ENCODE results near the gene MIAT. TPM values are rescaled to one million over a fixed set of nuclear protein-coding genes. Genes with fewer than 3 reads are reported as not detected.

Gene MIAT
- polyA plus RNA-seq, 1 donor = 8.5 TPM

DNA sequence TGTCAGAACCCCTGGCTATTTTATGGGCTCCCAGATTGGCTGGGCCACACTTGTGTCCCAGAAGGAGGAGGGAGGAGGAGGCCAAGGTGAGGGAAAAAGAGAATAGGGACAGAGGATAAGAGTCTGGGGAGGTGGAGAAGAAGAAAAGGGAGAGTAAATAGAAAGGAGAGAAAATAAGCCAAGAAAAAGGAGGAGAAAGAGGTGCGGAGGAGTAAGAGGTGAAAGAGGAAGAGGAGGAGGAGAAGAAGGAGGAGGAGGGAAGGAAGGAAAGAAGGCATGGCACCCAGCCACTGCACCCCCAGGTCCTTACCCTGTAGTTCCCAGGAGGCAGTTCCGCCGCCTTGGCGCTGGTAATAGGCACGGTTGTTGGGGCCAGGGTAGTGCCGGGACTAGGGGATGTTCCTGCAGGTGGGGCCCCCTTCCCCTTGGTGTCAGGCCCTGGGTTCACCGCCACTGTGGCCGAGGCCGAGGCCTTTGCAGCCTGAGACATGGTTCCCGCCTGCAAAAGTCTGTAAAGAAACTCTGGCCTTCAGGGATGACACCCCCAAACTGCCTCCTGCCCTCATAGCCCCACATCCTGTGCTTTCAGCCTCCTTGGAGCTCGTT is 41.5 kb upstream of the MIAT start:
- DNase-seq = no peak
- Histone ChIP-seq H3K27ac (ENCODE audit: low read length) (no peak overlapping the region), H3K4me1 (ENCODE audit: control insufficient read depth, insufficient read depth, low read length) (peaks cover 5% of the 10 kb centered on the region), H3K4me3 (ENCODE audit: low read length) (no peak overlapping the region), H3K36me3 (ENCODE audit: control insufficient read depth, insufficient read depth, low read length) (no peaks in the 10 kb centered on the region), H3K9me3 (ENCODE audit: control insufficient read depth, low read depth, low read length) (no peaks in the 10 kb centered on the region), H3K27me3 (ENCODE audit: control insufficient read depth, insufficient read depth, low read length) (peaks cover 14% of the 10 kb centered on the region)
- 93% methylated on average over 2 of the region's 11 CpGs for WGBS (ENCODE audit: insufficient coverage, low lambda C conversion rate)

DNA sequence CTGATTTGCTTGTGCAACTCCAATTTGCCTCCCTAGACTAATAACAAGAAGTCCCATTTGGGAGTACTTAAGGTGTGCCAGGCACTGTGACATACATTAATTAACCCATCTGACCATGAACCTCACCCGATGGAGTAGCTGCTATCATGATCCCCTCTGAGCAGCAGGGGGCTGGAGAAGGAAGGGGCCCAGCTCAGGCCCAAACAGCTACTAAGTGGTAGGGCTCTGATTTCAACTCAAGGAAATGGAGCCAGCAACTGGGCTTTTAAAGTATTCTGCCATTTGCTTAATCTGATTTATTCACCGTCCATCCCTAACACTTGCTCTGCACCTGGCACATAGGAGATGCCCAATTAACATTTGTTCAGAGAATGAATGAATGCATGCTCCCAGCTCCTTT is 40.7 kb upstream of the MIAT start:
- H3K9me3 ChIP-seq (ENCODE audit: control insufficient read depth, low read depth, low read length) = no peaks in the 10 kb centered on the region
- peaks cover 14% of the 10 kb centered on the region for H3K27me3 ChIP-seq (ENCODE audit: control insufficient read depth, insufficient read depth, low read length)
- no peak overlapping the region for H3K4me3 ChIP-seq (ENCODE audit: low read length)
- no peak for DNase-seq
- no peak overlapping the region for H3K27ac ChIP-seq (ENCODE audit: low read length)
- no CpG with 5 or more reads among the region's 2 CpGs for WGBS (ENCODE audit: insufficient coverage, low lambda C conversion rate)
- no peaks in the 10 kb centered on the region for H3K36me3 ChIP-seq (ENCODE audit: control insufficient read depth, insufficient read depth, low read length)
- H3K4me1 ChIP-seq (ENCODE audit: control insufficient read depth, insufficient read depth, low read length) = peaks cover 5% of the 10 kb centered on the region

DNA sequence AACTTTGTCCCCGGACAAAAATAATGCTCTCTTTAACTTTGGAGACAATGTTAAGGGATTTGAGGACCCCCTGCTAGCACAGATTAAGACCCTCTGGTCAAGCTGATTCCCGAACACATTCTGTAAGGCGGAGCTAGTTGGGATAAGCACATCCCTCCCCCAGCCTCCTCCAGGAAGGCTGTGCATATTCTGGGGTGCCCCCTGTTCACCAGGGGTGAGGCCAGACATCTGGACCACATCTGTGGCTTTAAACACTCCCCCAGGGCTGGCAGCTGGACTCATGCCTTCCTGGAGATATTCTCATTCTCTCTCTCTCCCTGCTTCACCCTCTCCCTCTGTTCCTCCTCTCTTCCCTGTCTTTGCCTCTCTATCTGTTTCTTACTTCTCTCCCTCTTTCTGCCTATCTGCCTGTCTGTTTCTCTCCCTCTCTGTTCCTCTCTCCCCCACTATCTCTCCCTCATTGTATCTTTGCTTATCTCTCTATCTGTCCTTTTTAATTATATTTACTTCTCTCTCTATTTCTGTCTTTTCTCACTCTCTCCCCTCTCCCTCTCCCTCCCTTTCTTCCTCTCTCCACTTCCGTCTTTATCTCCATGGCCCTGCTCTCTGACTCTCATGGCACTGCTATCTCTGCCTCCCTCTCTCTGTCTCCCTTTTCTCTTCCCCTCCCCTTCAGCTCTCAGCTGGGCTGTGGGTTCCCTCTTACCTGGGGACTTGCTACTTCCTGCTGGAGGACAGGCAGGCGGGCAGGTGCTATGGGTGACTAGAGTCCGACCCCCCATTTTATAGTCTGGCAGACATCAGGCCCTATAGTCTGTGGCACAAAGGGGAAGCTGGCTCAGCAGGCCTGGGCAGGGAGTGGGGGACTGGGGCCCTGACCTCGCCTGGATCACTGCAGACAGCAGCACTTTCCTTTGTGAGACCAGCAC is 39.9 kb upstream of the MIAT start, which contains the start of gene CRYBB1:
CRYBB1 (minus strand) TSS at position 757 of the 929 bp plus-strand sequence. CDS start 1,708 bp downstream, outside the sequence.
- WGBS (ENCODE audit: insufficient coverage, low lambda C conversion rate) = 22% methylated on average over 1 of the region's 7 CpGs

DNA sequence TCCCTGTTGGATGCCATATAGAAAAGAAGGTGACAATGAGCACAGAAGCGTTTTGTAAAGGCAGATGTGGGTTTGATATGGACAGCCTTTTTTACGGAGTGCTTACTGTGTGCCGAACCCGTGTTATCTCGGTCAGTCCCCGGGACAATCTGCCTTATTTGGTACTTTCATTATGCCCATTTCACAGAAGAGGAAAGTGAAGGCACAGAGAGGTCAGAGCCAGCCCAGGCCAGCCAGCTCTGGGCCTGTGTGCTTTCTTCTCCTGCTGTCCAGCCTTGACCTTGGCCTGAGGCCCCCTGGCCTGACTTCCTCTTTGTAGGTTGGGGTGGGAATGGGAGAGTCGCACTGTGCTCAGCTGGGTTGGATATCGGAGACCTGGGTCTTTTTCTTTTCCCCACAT is 38.9 kb upstream of the MIAT start:
- Histone ChIP-seq H3K4me1 (ENCODE audit: control insufficient read depth, insufficient read depth, low read length) (peaks cover 5% of the 10 kb centered on the region), H3K9me3 (ENCODE audit: control insufficient read depth, low read depth, low read length) (no peaks in the 10 kb centered on the region), H3K36me3 (ENCODE audit: control insufficient read depth, insufficient read depth, low read length) (no peaks in the 10 kb centered on the region), H3K4me3 (ENCODE audit: low read length) (no peak overlapping the region), H3K27ac (ENCODE audit: low read length) (no peak overlapping the region), H3K27me3 (ENCODE audit: control insufficient read depth, insufficient read depth, low read length) (peaks cover 6% of the 10 kb centered on the region)
- no peak for DNase-seq
- WGBS (ENCODE audit: insufficient coverage, low lambda C conversion rate) = no CpG with 5 or more reads among the region's 8 CpGs

More for the DNA sequence above, 39.9 kb upstream of the MIAT start, which contains the start of gene CRYBB1:
- Histone ChIP-seq H3K9me3 (ENCODE audit: control insufficient read depth, low read depth, low read length) (no peaks in the 10 kb centered on the region), H3K27ac (ENCODE audit: low read length) (no peak within 1 kb of the TSS), H3K27me3 (ENCODE audit: control insufficient read depth, insufficient read depth, low read length) (peaks cover 14% of the 10 kb centered on the region), H3K4me1 (ENCODE audit: control insufficient read depth, insufficient read depth, low read length) (peaks cover 5% of the 10 kb centered on the region), H3K4me3 (ENCODE audit: low read length) (no peak within 1 kb of the TSS), H3K36me3 (ENCODE audit: control insufficient read depth, insufficient read depth, low read length) (no peaks in the 10 kb centered on the region)
- DNase-seq = peak in 1 of 2 donors; percentile 14

DNA sequence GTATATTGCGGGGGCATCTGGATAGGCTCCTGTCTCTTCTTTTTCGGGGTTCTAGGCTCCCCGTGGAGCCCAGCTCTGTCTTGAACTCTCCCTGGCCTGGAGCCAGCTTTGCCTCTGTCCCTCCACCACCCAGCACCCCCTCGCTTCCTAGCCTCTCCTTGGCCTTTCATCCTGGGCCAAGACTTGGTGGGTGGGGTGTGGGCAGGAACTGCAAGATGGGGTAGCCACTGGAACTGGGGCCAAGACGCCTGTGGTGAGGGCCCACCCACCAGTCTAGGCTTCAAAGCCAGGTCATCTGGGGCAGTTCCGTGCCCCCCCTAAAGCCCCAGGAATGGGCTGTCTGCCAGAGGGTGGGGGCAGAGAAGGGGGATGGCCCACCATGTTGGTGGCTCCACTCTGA is 37.9 kb upstream of the MIAT start:
- H3K36me3 ChIP-seq (ENCODE audit: control insufficient read depth, insufficient read depth, low read length) = no peaks in the 10 kb centered on the region
- no peak for DNase-seq
- H3K4me3 ChIP-seq (ENCODE audit: low read length) = no peak overlapping the region
- no peak overlapping the region for H3K27ac ChIP-seq (ENCODE audit: low read length)
- H3K4me1 ChIP-seq (ENCODE audit: control insufficient read depth, insufficient read depth, low read length) = peaks cover 5% of the 10 kb centered on the region
- WGBS (ENCODE audit: insufficient coverage, low lambda C conversion rate) = no CpG with 5 or more reads among the region's 6 CpGs
- H3K27me3 ChIP-seq (ENCODE audit: control insufficient read depth, insufficient read depth, low read length) = peaks cover under 1% of the 10 kb centered on the region
- H3K9me3 ChIP-seq (ENCODE audit: control insufficient read depth, low read depth, low read length) = no peaks in the 10 kb centered on the region

DNA sequence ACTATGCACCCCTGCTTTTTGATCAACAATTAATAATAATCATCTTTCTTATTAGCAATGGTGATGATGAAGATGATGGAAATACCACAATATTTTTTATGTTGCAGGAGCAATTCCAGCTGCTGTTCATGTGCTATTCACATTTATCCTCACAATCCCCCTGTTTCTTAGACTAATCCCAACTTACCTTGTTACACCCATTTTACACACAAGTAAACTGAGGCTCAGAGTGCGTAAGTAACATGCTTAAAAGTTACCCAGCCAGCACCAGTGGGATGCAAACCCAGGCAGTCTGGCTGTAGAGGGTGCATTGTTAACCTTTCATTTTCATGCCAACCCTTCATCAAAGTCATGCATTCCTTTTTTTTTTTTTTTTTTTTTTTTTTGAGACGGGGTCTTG is 37.2 kb upstream of the MIAT start:
- peaks cover 5% of the 10 kb centered on the region for H3K4me1 ChIP-seq (ENCODE audit: control insufficient read depth, insufficient read depth, low read length)
- WGBS (ENCODE audit: insufficient coverage, low lambda C conversion rate) = no CpG with 5 or more reads among the region's 2 CpGs
- no peak overlapping the region for H3K4me3 ChIP-seq (ENCODE audit: low read length)
- no peak overlapping the region for H3K27ac ChIP-seq (ENCODE audit: low read length)
- DNase-seq = no peak
- H3K9me3 ChIP-seq (ENCODE audit: control insufficient read depth, low read depth, low read length) = no peaks in the 10 kb centered on the region
- H3K27me3 ChIP-seq (ENCODE audit: control insufficient read depth, insufficient read depth, low read length) = no peaks in the 10 kb centered on the region
- no peaks in the 10 kb centered on the region for H3K36me3 ChIP-seq (ENCODE audit: control insufficient read depth, insufficient read depth, low read length)

DNA sequence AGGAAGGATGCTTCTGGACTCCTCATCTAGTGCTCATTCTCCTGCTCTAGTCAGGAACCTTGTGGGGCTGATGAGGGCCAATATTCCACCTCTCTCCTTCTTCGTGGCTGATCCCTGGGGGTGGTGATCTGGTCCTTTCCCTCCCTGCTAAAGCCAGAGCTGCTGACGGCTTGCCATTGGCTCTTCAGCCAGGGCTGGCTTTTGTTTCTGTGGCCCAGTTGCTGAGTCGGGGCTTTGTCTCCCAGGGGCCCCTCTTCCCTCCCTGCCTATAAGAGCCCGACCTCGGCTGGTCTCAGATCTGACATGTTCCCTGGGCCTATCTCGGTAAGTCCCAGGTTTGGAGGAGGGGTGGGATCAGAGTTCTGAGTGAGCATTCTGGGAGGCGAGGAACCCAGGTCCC is 35.7 kb upstream of the MIAT start, which contains the start of gene CRYBA4:
CRYBA4 (plus strand) TSS at position 301 of the 400 bp plus-strand sequence. CDS start 634 bp downstream, outside the sequence.
- Histone ChIP-seq H3K4me1 (ENCODE audit: control insufficient read depth, insufficient read depth, low read length) (peaks cover 5% of the 10 kb centered on the region), H3K36me3 (ENCODE audit: control insufficient read depth, insufficient read depth, low read length) (no peaks in the 10 kb centered on the region), H3K4me3 (ENCODE audit: low read length) (no peak within 1 kb of the TSS), H3K9me3 (ENCODE audit: control insufficient read depth, low read depth, low read length) (no peaks in the 10 kb centered on the region), H3K27me3 (ENCODE audit: control insufficient read depth, insufficient read depth, low read length) (no peaks in the 10 kb centered on the region), H3K27ac (ENCODE audit: low read length) (no peak within 1 kb of the TSS)
- no peak for DNase-seq
- no CpG with 5 or more reads among the region's 7 CpGs for WGBS (ENCODE audit: insufficient coverage, low lambda C conversion rate)

DNA sequence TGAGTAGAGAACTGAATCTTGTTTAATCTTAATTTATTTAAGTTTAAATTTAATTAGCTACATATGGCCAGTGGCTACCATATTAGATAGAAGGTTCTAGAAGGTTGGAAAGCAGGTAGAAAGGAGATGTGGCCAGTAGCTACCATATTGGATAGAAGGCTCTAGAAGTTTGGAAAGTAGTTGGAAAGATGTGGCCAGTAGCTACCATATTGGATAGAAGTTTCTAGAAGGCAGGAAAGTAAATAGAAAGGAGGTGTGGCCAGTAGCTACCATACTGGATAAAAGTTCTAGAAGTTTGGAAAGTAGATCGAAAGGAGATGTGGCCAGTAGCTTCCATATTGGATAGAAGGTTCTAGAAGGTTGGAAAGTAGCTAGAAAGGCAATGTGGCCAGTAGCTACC is 33.4 kb upstream of the MIAT start:
- no peak overlapping the region for H3K4me3 ChIP-seq (ENCODE audit: low read length)
- DNase-seq = no peak
- WGBS (ENCODE audit: insufficient coverage, low lambda C conversion rate) = no CpG with 5 or more reads among the region's 1 CpG

DNA sequence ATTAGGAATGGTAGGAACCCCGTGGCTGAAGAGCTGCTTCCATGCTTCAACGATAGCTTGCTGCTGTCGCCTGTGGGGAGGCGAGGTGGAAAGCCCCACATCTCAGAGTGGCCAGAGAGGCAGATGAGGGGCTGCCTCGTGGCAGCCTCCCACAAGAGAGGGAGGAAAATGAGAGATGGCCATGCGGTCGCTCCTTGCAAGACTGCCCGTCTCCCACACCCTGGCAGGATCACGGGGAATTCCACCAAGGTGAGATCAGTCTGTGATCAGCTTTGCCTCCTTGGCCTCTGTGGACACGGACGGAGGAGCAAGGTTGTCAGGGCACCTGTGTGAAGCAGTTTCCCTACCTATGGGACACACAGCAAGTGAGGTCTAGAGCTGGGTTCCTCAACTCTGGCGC is 32.6 kb upstream of the MIAT start:
- peaks cover 14% of the 10 kb centered on the region for H3K4me1 ChIP-seq (ENCODE audit: control insufficient read depth, insufficient read depth, low read length)
- H3K9me3 ChIP-seq (ENCODE audit: control insufficient read depth, low read depth, low read length) = no peaks in the 10 kb centered on the region
- H3K27ac ChIP-seq (ENCODE audit: low read length) = no peak overlapping the region
- H3K36me3 ChIP-seq (ENCODE audit: control insufficient read depth, insufficient read depth, low read length) = no peaks in the 10 kb centered on the region
- no peak overlapping the region for H3K4me3 ChIP-seq (ENCODE audit: low read length)
- no peak for DNase-seq
- H3K27me3 ChIP-seq (ENCODE audit: control insufficient read depth, insufficient read depth, low read length) = no peaks in the 10 kb centered on the region
- WGBS (ENCODE audit: insufficient coverage, low lambda C conversion rate) = no CpG with 5 or more reads among the region's 12 CpGs

More for the DNA sequence above, 33.4 kb upstream of the MIAT start:
- Histone ChIP-seq H3K9me3 (ENCODE audit: control insufficient read depth, low read depth, low read length) (no peaks in the 10 kb centered on the region), H3K36me3 (ENCODE audit: control insufficient read depth, insufficient read depth, low read length) (no peaks in the 10 kb centered on the region), H3K27me3 (ENCODE audit: control insufficient read depth, insufficient read depth, low read length) (no peaks in the 10 kb centered on the region), H3K4me1 (ENCODE audit: control insufficient read depth, insufficient read depth, low read length) (peaks cover 8% of the 10 kb centered on the region), H3K27ac (ENCODE audit: low read length) (no peak overlapping the region)

DNA sequence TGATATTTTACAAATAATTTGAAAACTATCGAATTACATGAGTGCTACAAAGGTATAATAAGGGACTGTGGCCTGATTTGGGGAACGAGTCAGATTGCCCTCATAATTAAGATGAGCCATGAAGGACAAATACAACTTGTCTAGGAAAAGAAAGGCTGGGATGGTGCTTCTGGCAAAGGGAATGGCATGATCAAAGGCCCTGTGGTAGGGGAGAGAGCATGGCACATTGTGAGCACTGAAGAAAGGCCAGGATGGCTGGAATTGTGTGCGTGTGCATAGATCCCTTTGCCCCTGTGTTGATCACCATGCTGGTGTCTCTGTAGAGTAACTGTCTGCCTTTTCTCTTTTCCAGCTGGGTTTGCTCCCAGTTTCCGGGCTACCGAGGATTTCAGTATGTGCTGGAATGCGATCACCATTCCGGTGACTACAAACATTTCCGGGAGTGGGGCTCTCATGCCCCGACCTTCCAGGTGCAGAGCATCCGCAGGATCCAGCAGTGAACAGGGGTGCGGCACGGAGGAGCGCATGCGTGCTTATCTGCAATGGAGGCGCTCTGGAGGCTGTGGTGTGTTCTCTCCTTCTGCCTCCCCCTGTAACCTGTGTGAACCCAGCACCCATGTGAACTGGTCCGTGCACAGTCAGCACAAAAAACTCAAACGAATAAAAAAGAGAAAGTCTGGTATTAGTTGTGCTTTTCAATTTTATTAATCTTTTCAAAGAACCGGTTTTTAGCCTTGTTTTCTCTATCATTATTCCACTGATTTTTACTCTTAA is 27.2 kb upstream of the MIAT start:
- Histone ChIP-seq H3K27me3 (ENCODE audit: control insufficient read depth, insufficient read depth, low read length) (no peaks in the 10 kb centered on the region), H3K4me3 (ENCODE audit: low read length) (no peak overlapping the region), H3K4me1 (ENCODE audit: control insufficient read depth, insufficient read depth, low read length) (peaks cover 14% of the 10 kb centered on the region), H3K9me3 (ENCODE audit: control insufficient read depth, low read depth, low read length) (no peaks in the 10 kb centered on the region), H3K36me3 (ENCODE audit: control insufficient read depth, insufficient read depth, low read length) (no peaks in the 10 kb centered on the region), H3K27ac (ENCODE audit: low read length) (no peak overlapping the region)
- WGBS (ENCODE audit: insufficient coverage, low lambda C conversion rate) = 80% methylated on average over 4 of the region's 18 CpGs
- no peak for DNase-seq
